DMS53 treated with DMSO at 0.1 percent for 48 hours (cell line): Measurements from ENCODE around the gene SH3YL1.

Experiments used
- DNase-seq: peaks from one replicate; lab custom pipeline; 2025; ENCODE audit not compliant: unreplicated experiment; lab: John Stamatoyannopoulos, UW

The SH3YL1 gene

GRCh38 chr2:223971-224760, 39.7 kb downstream of the SH3YL1 start:
- no peak for DNase-seq

- DNase-seq = no peak
Observed at GRCh38 chr2:223451-223850, 40.4 kb downstream of the SH3YL1 start.

GRCh38 chr2:216068-216467, 47.8 kb downstream of the SH3YL1 start:
- DNase-seq = no peak

GRCh38 chr2:213932-214693, 49.7 kb downstream of the SH3YL1 start:
- no peak for DNase-seq

- DNase-seq = no peak
Observed at GRCh38 chr2:211486-212184, 52.2 kb downstream of the SH3YL1 start.

GRCh38 chr2:210660-211059, 53.2 kb downstream of the SH3YL1 start:
- no peak for DNase-seq

- no peak for DNase-seq
Observed at GRCh38 chr2:209470-209869, 54.4 kb downstream of the SH3YL1 start.

- no peak for DNase-seq
Observed at GRCh38 chr2:208335-208734, 55.5 kb downstream of the SH3YL1 start.

GRCh38 chr2:203984-204383, 59.8 kb downstream of the SH3YL1 start:
- DNase-seq = no peak

- DNase-seq = no peak
Observed at GRCh38 chr2:203401-203800, 60.4 kb downstream of the SH3YL1 start.

GRCh38 chr2:202945-203344, 60.9 kb downstream of the SH3YL1 start:
- DNase-seq = no peak

GRCh38 chr2:201648-202433, 62.0 kb downstream of the SH3YL1 start:
- DNase-seq = no peak

- DNase-seq = no peak
Observed at GRCh38 chr2:199041-199966, 64.5 kb downstream of the SH3YL1 start.

- DNase-seq = no peak
Observed at GRCh38 chr2:196406-196805, 67.4 kb downstream of the SH3YL1 start.

- no peak for DNase-seq
Observed at GRCh38 chr2:195932-196331, 67.9 kb downstream of the SH3YL1 start.

- no peak for DNase-seq
Observed at GRCh38 chr2:193141-193671, 70.6 kb downstream of the SH3YL1 start.

- no peak for DNase-seq
Observed at GRCh38 chr2:191311-192190, 72.3 kb downstream of the SH3YL1 start.

GRCh38 chr2:187825-188224, 76.0 kb downstream of the SH3YL1 start:
- no peak for DNase-seq

- no peak for DNase-seq
Observed at GRCh38 chr2:185221-185620, 78.6 kb downstream of the SH3YL1 start.
